GM12878 (cell line): ENCODE measurements around the gene CCNB1. TPM values are rescaled to one million over a fixed set of nuclear protein-coding genes. Genes with fewer than 3 reads are reported as not detected.
"Not testable (repeated sequence)": the region's sequence is repeated elsewhere in the genome, so short reads cannot be mapped to it uniquely, and the experiment has no call there.

Experiments used
- ATAC-seq: fragments of 200-7000 bp; cut with Tn5 transposase; 3 replicates; pipeline ENCODE4 v1.9.1; 2020; ENCODE audit warnings: mild to moderate bottlenecking, moderate library complexity
- BruUV-seq: library from RNA; stranded (reverse); fragments of 400-500 nt; replicated peaks from 2 replicates; lab custom pipeline; 2021; lab: Mats Ljungman, UMichigan
- CTCF ChIA-PET: fragments of 300-600 bp; sonication (Branson Sonifier 250); formaldehyde crosslinking; extraction: SDS; loops from one replicate; lab custom pipeline; 2021; ENCODE audit warnings: inconsistent platforms; lab: Yijun Ruan, JAX
- POLR2A ChIA-PET: fragments of 350-600 bp; formaldehyde crosslinking; extraction: SDS; loops from one replicate; lab custom pipeline; 2021; ENCODE audit warnings: inconsistent platforms; lab: Charles Lee
- RAD21 ChIA-PET: fragments of 300-600 bp; sonication (Branson Sonifier 250); formaldehyde crosslinking; loops from one replicate; lab custom pipeline; 2023; ENCODE audit warnings: antibody characterized with exemption; ENCODE audit not compliant: unreplicated experiment; lab: Charles Lee
- SMC1A ChIA-PET: fragments of 300-600 bp; sonication (Branson Sonifier 250); formaldehyde crosslinking; loops from one replicate; lab custom pipeline; 2023; ENCODE audit not compliant: unreplicated experiment, uncharacterized antibody; lab: Charles Lee
- DNase-seq: peaks from one replicate; pipeline ENCODE4 v3.0.0-alpha.2; 2011; ENCODE audit warnings: low read depth, low spot score
- FAIRE-seq: peaks from 3 replicates; lab custom pipeline; 2011; peaks lifted over from hg19 to GRCh38; lab: Jason Lieb, UNC
- H2AFZ ChIP-seq: 2 replicates; pipeline ENCODE4 v1.6.0; 2011; ENCODE audit warnings: low read depth, low read length, control low read depth; ENCODE audit not compliant: control insufficient read depth
- H3K27ac ChIP-seq: 2 replicates; pipeline ENCODE4 v1.5.1; 2011; ENCODE audit warnings: control low read depth; ENCODE audit not compliant: control insufficient read depth, insufficient read depth
- H3K27me3 ChIP-seq, 2 experiments: replicated peaks in 1 of 2; 2 replicates each; pipeline versions ENCODE4 v1.6.0 to v1.6.1; 2011; ENCODE audit warnings: low read length in 1 of 2; ENCODE audit not compliant: control insufficient read depth in 2 of 2, insufficient read depth in 2 of 2
- H3K36me3 ChIP-seq, 2 experiments: 2 replicates each; pipeline ENCODE4 v1.5.1; 2011; ENCODE audit warnings: low read length in 1 of 2; ENCODE audit not compliant: control insufficient read depth in 2 of 2, insufficient read depth in 2 of 2
- H3K4me1 ChIP-seq: 2 replicates; pipeline ENCODE4 v1.6.1; 2011; ENCODE audit warnings: mild to moderate bottlenecking, low read length, moderate library complexity, mixed read lengths; ENCODE audit not compliant: control insufficient read depth, insufficient read depth
- H3K4me2 ChIP-seq: 2 replicates; pipeline ENCODE4 v1.6.0; 2011; ENCODE audit warnings: control low read depth; ENCODE audit not compliant: control insufficient read depth, insufficient read depth
- H3K4me3 ChIP-seq: fragments of 200-600 bp; sonication (generic); 2 replicates; pipeline ENCODE4 v1.5.1; 2016
- H3K79me2 ChIP-seq: 2 replicates; pipeline ENCODE4 v1.6.0; 2011; ENCODE audit warnings: low read length; ENCODE audit not compliant: control insufficient read depth, insufficient read depth
- H3K9ac ChIP-seq: 2 replicates; pipeline ENCODE4 v1.8.0; 2011; ENCODE audit warnings: low read length, control low read depth, mixed read lengths; ENCODE audit not compliant: control insufficient read depth, insufficient read depth
- H3K9me3 ChIP-seq: replicated peaks from 3 replicates; pipeline ENCODE4 v1.5.1; 2011; ENCODE audit warnings: mild to moderate bottlenecking, low read length; ENCODE audit not compliant: control insufficient read depth, insufficient read depth
- H4K20me1 ChIP-seq: 2 replicates; pipeline ENCODE4 v1.6.0; 2011; ENCODE audit not compliant: control insufficient read depth, insufficient read depth
- FOXM1 ChIP-seq: IDR thresholded peaks from 2 replicates; pipeline ENCODE4 v1.6.1; 2012; ENCODE audit warnings: low read depth, mild to moderate bottlenecking, inconsistent platforms, low read length, moderate library complexity
- NFXL1 ChIP-seq: fragments of 450-650 bp; IDR thresholded peaks from 2 replicates; pipeline ENCODE4 v1.6.1; 2017; ENCODE audit warnings: antibody characterized with exemption, mild to moderate bottlenecking, borderline replicate concordance
- SMARCA5 ChIP-seq: fragments of 450-650 bp; IDR thresholded peaks from 2 replicates; pipeline ENCODE4 v1.6.1; 2017; ENCODE audit warnings: mild to moderate bottlenecking
- WGBS: methylation state at CpG from one replicate; pipeline ENCODE4 v1.1.6; 2016; ENCODE audit warnings: low lambda C conversion rate; ENCODE audit not compliant: insufficient replicate concordance, insufficient coverage; ENCODE audit errors: missing lambda C conversion rate; 5-methylcytosine and 5-hydroxymethylcytosine counted together
- in situ Hi-C: fragments of 300-500 bp; cut with MboI; formaldehyde crosslinking; loops from 9 replicates; pipeline ENCODE4 v1.14.3; 2018; ENCODE audit warnings: mixed read lengths
- intact Hi-C: fragments of 100-400 bp; cut with micrococcal nuclease; formaldehyde crosslinking; loops from one replicate; pipeline ENCODE4 v1.14.2; 2022; ENCODE audit not compliant: unreplicated experiment
- polyA plus RNA-seq, 11 experiments: library from polyadenylated mRNA; depleted of rRNA in 4 of 11; unstranded in 6 of 11; stranded (reverse) in 5 of 11; fragments of >200 nt; fragmentation: Nextera tagmentation in 4 of 11; fragmentation: Illumina TruSeq in 1 of 11; extraction: Ambion mirVana in 4 of 11; extraction: Trizol in 1 of 11; gene quantifications; 1 replicate in 1 of 11; 2 replicates in 10 of 11; pipeline versions ENCODE4 v1.2.1 to v1.2.3, GENCODE V29; 2011 to 2016; ENCODE audit warnings: inconsistent platforms in 2 of 11, missing spikeins in 2 of 11, low read depth in 1 of 11
- total RNA-seq, 4 experiments: library from RNA; depleted of rRNA in 3 of 4; stranded (reverse); fragments of >200 nt in 3 of 4; fragmentation: Illumina TruSeq in 1 of 4; extraction: Trizol in 1 of 4; gene quantifications; 2 replicates each; pipeline versions ENCODE4 v1.2.1 to v1.2.3, GENCODE V29; 2013 to 2021

The CCNB1 gene
- total and polyA plus RNA-seq, 10 of the 15 experiments (the other 5 are each of a cell fraction or from before 2014, with no cell fraction given): 148 to 403 (median 210) TPM

GRCh38 chr5:69220833-69221232 is 53.9 kb downstream of the CCNB1 start:
- SMC1A ChIA-PET, POLR2A ChIA-PET, H3K9me3 ChIP-seq, RAD21 ChIA-PET, in situ Hi-C loops, H3K36me3 ChIP-seq, FAIRE-seq, H3K4me2 ChIP-seq, intact Hi-C loops, H4K20me1 ChIP-seq, DNase-seq, H3K27ac ChIP-seq, CTCF ChIA-PET, BruUV-seq, ATAC-seq, H3K4me1 ChIP-seq, H2AFZ ChIP-seq, H3K27me3 ChIP-seq, H3K4me3 ChIP-seq, H3K9ac ChIP-seq: not testable (repeated sequence)
- WGBS: 100% methylated on average over 5 of the region's 9 CpGs
- H3K79me2 ChIP-seq: peaks cover 24% of the 10 kb centered on the region

DNA sequence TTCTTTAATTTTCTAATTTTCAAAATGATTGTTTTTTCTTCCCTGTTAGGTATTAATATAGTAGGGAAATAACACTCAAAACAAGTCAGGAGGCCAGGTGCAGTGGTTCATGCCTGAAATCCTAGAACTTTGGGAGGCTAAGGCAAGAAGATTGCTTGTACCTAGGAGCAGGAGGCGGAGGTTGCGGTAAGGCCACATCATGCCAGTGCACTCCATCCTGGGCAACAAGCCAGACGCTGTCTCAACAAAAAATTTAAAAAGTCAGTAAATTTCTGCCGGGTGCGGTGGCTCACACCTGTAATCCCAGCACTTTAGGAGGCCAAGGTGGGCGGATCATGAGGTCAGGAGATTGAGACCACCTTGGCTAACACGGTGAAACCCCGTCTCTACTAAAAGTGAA is 57.6 kb downstream of the CCNB1 start:
- intact Hi-C loops: no loop called here
- peaks cover 6% of the 10 kb centered on the region for H3K79me2 ChIP-seq
- H3K4me2 ChIP-seq: no peak overlapping the region
- DNase-seq: no peak
- no peaks in the 10 kb centered on the region for H3K9me3 ChIP-seq
- H3K36me3 ChIP-seq: no peaks in the 10 kb centered on the region; a peak in 2 of 4 replicates
- WGBS: 100% methylated on average over 8 of the region's 8 CpGs
- H3K4me3 ChIP-seq: no peak overlapping the region
- no peak overlapping the region for H3K9ac ChIP-seq
- POLR2A ChIA-PET: no interaction called here
- RAD21 ChIA-PET: no interaction called here
- no TSS peak for BruUV-seq
- no peaks in the 10 kb centered on the region for H3K27me3 ChIP-seq
- H3K27ac ChIP-seq: no peak overlapping the region
- no peak for ATAC-seq
- TF ChIP-seq FOXM1 (no peak), NFXL1 (no peak), SMARCA5 (no peak)
- no peak overlapping the region for H2AFZ ChIP-seq
- H4K20me1 ChIP-seq: no peaks in the 10 kb centered on the region
- CTCF ChIA-PET: interaction anchor here (0.6 kb wide), 1 partner anchor 12 kb away, joined by 4 read pairs; no protein-coding TSS in a partner anchor
- in situ Hi-C loops: no loop called here
- no peaks in the 10 kb centered on the region for H3K4me1 ChIP-seq
- SMC1A ChIA-PET: interaction anchor here (0.6 kb wide), 1 partner anchor 123 kb away, joined by 3 read pairs; no protein-coding TSS in a partner anchor
- no peak for FAIRE-seq
